K562 (cell line): Measurements from ENCODE around the gene CYBRD1. TPM values are rescaled to one million over a fixed set of nuclear protein-coding genes. Genes with fewer than 3 reads are reported as not detected.

ENCODE experiments used
- ATAC-seq: fragments of 200-7000 bp; cut with Tn5 transposase; 3 replicates; pipeline ENCODE4 v1.9.1; 2020; ENCODE audit warnings: moderate library complexity
- BruUV-seq: library from RNA; stranded (reverse); fragments of 400-500 nt; replicated peaks from 2 replicates; lab custom pipeline; 2021; lab: Mats Ljungman, UMichigan
- CTCF ChIA-PET: fragments of 300-600 bp; formaldehyde crosslinking; extraction: SDS; loops from one replicate; lab custom pipeline; 2021; ENCODE audit warnings: low intra/inter-chr PET ratio; lab: Yijun Ruan, JAX
- POLR2A ChIA-PET: fragments of 300-600, 350-650 bp; sonication (Branson Sonifier 250); formaldehyde crosslinking; extraction: SDS; loops from one replicate; lab custom pipeline; 2021; ENCODE audit warnings: antibody characterized with exemption, inconsistent platforms; lab: Yijun Ruan, JAX
- DNase-seq, 4 experiments: peaks; one replicate each; pipeline versions ENCODE4 v3.0.0 to v3.0.0-alpha.2; 2011 to 2018; ENCODE audit warnings: low spot score in 3 of 4, mixed read lengths in 3 of 4; ENCODE audit errors: extremely low read depth in 1 of 4
- FAIRE-seq: peaks from 2 replicates; lab custom pipeline; 2011; peaks lifted over from hg19 to GRCh38; lab: Jason Lieb, UNC
- H2AFZ ChIP-seq: 2 replicates; pipeline ENCODE4 v1.6.0; 2011; ENCODE audit warnings: low read depth, low read length, control low read depth, inconsistent platforms
- H3K27ac ChIP-seq: fragments of 200-600 bp; 3 replicates; pipeline ENCODE4 v1.8.0; 2011; ENCODE audit warnings: low read depth, mild to moderate bottlenecking, control low read depth, inconsistent platforms, low read length, moderate library complexity, mixed read lengths; ENCODE audit errors: extremely low read depth
- H3K27me3 ChIP-seq, 2 experiments: fragments of 300-600 bp in 1 of 2; 2 replicates in 1 of 2; 3 replicates in 1 of 2; pipeline versions ENCODE4 v1.6.0 to v1.8.0; 2011; ENCODE audit warnings: inconsistent platforms in 2 of 2, low read length in 2 of 2, mild to moderate bottlenecking in 1 of 2, mixed read lengths in 1 of 2, moderate library complexity in 1 of 2; ENCODE audit not compliant: control insufficient read depth in 2 of 2, insufficient read depth in 2 of 2
- H3K36me3 ChIP-seq: fragments of 300-600 bp; 3 replicates; pipeline ENCODE4 v1.8.0; 2011; ENCODE audit warnings: mild to moderate bottlenecking, low read length, inconsistent platforms; ENCODE audit not compliant: control insufficient read depth, insufficient read depth
- H3K4me1 ChIP-seq, 2 experiments: fragments of 200-600 bp in 1 of 2; replicated peaks in 1 of 2; 2 replicates in 1 of 2; 3 replicates in 1 of 2; pipeline versions ENCODE4 v1.5.1 to v1.8.0; 2011; ENCODE audit warnings: inconsistent platforms in 2 of 2, low read length in 2 of 2, mild to moderate bottlenecking in 1 of 2, mixed read lengths in 1 of 2, moderate library complexity in 1 of 2; ENCODE audit not compliant: control insufficient read depth in 2 of 2, insufficient read depth in 2 of 2
- H3K4me2 ChIP-seq: 2 replicates; pipeline ENCODE4 v1.6.1; 2011; ENCODE audit warnings: low read length, control low read depth, inconsistent platforms, mixed read lengths; ENCODE audit not compliant: insufficient read depth
- H3K4me3 ChIP-seq: fragments of 200-600 bp; sonication (generic), shearing (Covaris generic); 2 replicates; pipeline ENCODE4 v1.5.1; 2016; ENCODE audit warnings: control low read depth, inconsistent platforms
- H3K79me2 ChIP-seq: fragments of 200-600 bp; 3 replicates; pipeline ENCODE4 v1.8.0; 2011; ENCODE audit warnings: low read length, inconsistent platforms; ENCODE audit not compliant: control insufficient read depth, insufficient read depth
- H3K9ac ChIP-seq, 2 experiments: 2 replicates each; pipeline versions ENCODE4 v1.6.0 to v1.6.1; 2011; ENCODE audit warnings: low read depth in 2 of 2, low read length in 2 of 2, control low read depth in 1 of 2, inconsistent platforms in 1 of 2, mild to moderate bottlenecking in 1 of 2, mixed read lengths in 1 of 2; ENCODE audit not compliant: insufficient read depth in 1 of 2
- H3K9me1 ChIP-seq: one replicate; pipeline ENCODE4 v1.6.0; 2011; ENCODE audit warnings: inconsistent platforms, mild to moderate bottlenecking, low read length, moderate library complexity; ENCODE audit not compliant: control insufficient read depth, insufficient read depth
- H3K9me3 ChIP-seq: replicated peaks from 2 replicates; pipeline ENCODE4 v1.5.1; 2011; ENCODE audit warnings: low read depth, low read length, inconsistent platforms; ENCODE audit not compliant: control insufficient read depth, insufficient read depth
- H4K20me1 ChIP-seq: replicated peaks from 2 replicates; pipeline ENCODE4 v1.6.1; 2011; ENCODE audit warnings: low read length, inconsistent platforms, mixed read lengths; ENCODE audit not compliant: control insufficient read depth, insufficient read depth
- CEBPZ ChIP-seq: fragments of 150-350 bp; IDR thresholded peaks from 2 replicates; pipeline ENCODE4 v1.6.1; 2014; ENCODE audit warnings: low read depth, mild to moderate bottlenecking, low read length, borderline replicate concordance
- SNIP1 ChIP-seq: fragments of 450-650 bp; IDR thresholded peaks from 2 replicates; pipeline ENCODE4 v1.7.1; 2017; ENCODE audit warnings: low read depth, mild to moderate bottlenecking
- TAL1 ChIP-seq: fragments of 450-650 bp; IDR thresholded peaks from 2 replicates; pipeline ENCODE4 v1.6.1; 2016; ENCODE audit warnings: mild to moderate bottlenecking
- ZNF347 ChIP-seq: fragments of 450-650 bp; formaldehyde crosslinking; IDR thresholded peaks from 2 replicates; pipeline ENCODE4 v1.4.0; 2020; ENCODE audit warnings: low read depth, mild to moderate bottlenecking, moderate library complexity
- ZNF398 ChIP-seq: fragments of 250-450 bp; sonication (Bioruptor Pico); IDR thresholded peaks from 2 replicates; pipeline ENCODE4 v1.8.0; 2021; ENCODE audit warnings: moderate library complexity, mild to moderate bottlenecking, inconsistent platforms
- WGBS: fragments of 100-300 bp; shearing (Covaris generic); methylation state at CpG from one replicate; pipeline ENCODE4 v1.1.6; 2016; ENCODE audit warnings: low coverage, mixed read lengths; ENCODE audit not compliant: insufficient coverage; ENCODE audit errors: missing lambda C conversion rate; 5-methylcytosine and 5-hydroxymethylcytosine counted together
- in situ Hi-C: fragments of 300-500 bp; cut with MboI; formaldehyde crosslinking; loops from 4 replicates; pipeline ENCODE4 v1.15.0; 2018; ENCODE audit warnings: inconsistent platforms, mixed read lengths
- intact Hi-C: fragments of 100-400 bp; cut with micrococcal nuclease; formaldehyde crosslinking; loops from 2 replicates; pipeline ENCODE4 v1.14.2; 2022
- polyA plus RNA-seq, 8 experiments: library from polyadenylated mRNA; depleted of rRNA in 4 of 8; stranded (reverse) in 5 of 8; unstranded in 3 of 8; fragments of >200 nt; fragmentation: Nextera tagmentation in 2 of 8; fragmentation: Illumina TruSeq in 1 of 8; extraction: Ambion mirVana in 2 of 8; extraction: Trizol in 1 of 8; gene quantifications; 2 replicates each; pipeline versions ENCODE4 v1.2.1 to v1.2.3, GENCODE V29; 2011 to 2014; ENCODE audit warnings: inconsistent platforms in 1 of 8, missing spikeins in 1 of 8
- total RNA-seq, 7 experiments: library from RNA; depleted of rRNA in 6 of 7; stranded (reverse); fragments of >200 nt in 6 of 7; fragmentation: Illumina TruSeq in 2 of 7; extraction: Trizol in 2 of 7; gene quantifications; 2 replicates each; pipeline versions ENCODE4 v1.2.1 to v1.2.3, GENCODE V29; 2011 to 2021; ENCODE audit warnings: low replicate concordance in 1 of 7

CYBRD1 gene
- total and polyA plus RNA-seq, 9 of the 15 experiments (the other 6 are each of a cell fraction or from before 2014, with no cell fraction given): 9.6 to 22.4 (median 15.6) TPM

GRCh38 chr2:171541202-171541887 lies 19.1 kb downstream of the CYBRD1 start (continued):
- TF ChIP-seq TAL1: 0 out of 2 replicates have a peak, but pooled peaks have one; percentile 26
- TF ChIP-seq ZNF347 (CRISPR knock-in tag): no peak

GRCh38 chr2:171545086-171545485 lies 22.8 kb downstream of the CYBRD1 start:
- Histone ChIP-seq H2AFZ (no peak overlapping the region), H3K27me3 (no peaks in the 10 kb centered on the region), H3K9me3 (no peaks in the 10 kb centered on the region), H3K4me3 (no peak overlapping the region), H3K9me1 (peaks cover 3% of the 10 kb centered on the region), H4K20me1 (no peaks in the 10 kb centered on the region), H3K36me3 (peaks cover 24% of the 10 kb centered on the region), H3K4me2 (no peak overlapping the region), H3K4me1 (no peaks in the 10 kb centered on the region; a peak in 1 of 5 replicates), H3K79me2 (no peaks in the 10 kb centered on the region), H3K9ac (no peak overlapping the region), H3K27ac (no peak overlapping the region)
- WGBS: 94% methylated on average over 1 of the region's 1 CpG
- POLR2A ChIA-PET: interaction anchor here (0.6 kb wide), 1 partner anchor 111 kb away, joined by 3 read pairs; the partner anchor contains the start of genes DCAF17 and METTL8
- TF ChIP-seq SNIP1 (no peak), CEBPZ (no peak), ZNF398 (no peak)
- CTCF ChIA-PET: interaction anchor here (0.7 kb wide), 1 partner anchor 299 kb away, joined by 3 read pairs; no protein-coding TSS in a partner anchor
- no TSS peak for BruUV-seq
- in situ Hi-C loops (no loop called here), intact Hi-C loops (no loop called here)
- DNase-seq (no peak), FAIRE-seq (no peak), ATAC-seq (no peak)
